ENCODE data around the gene FRS2.

The FRS2 gene

DNA sequence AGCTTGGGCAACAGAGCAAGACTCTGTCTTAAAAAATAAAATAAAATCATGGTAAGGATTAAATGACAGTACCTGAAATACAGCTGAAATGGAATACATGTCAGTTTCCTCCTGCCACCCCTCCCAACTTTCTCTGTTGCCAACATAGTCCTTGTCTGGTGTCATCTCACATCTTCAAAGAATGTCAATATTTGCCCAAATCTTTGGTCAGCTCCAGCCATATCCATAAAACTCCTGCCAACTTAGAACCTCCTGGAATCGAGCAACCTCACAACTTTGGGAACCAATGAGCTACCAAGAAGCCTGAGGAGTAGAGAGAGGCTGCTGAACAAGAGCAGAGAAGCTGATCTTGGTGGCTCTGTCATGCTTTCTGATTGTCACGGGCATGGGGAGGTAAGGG is 151.4 kb downstream of the FRS2 start:
- Mint-ChIP-seq H3K4me3 (no peak overlapping the region), H3K4me1 (peaks cover 16% of the 10 kb centered on the region), H3K36me3 (ENCODE audit: low read depth) (no peaks in the 10 kb centered on the region), H3K27ac (no peak overlapping the region), H3K27me3 (ENCODE audit: low read depth) (peaks cover 8% of the 10 kb centered on the region), H3K9me3 (no peaks in the 10 kb centered on the region)
- TF ChIP-seq, protein P1, sequence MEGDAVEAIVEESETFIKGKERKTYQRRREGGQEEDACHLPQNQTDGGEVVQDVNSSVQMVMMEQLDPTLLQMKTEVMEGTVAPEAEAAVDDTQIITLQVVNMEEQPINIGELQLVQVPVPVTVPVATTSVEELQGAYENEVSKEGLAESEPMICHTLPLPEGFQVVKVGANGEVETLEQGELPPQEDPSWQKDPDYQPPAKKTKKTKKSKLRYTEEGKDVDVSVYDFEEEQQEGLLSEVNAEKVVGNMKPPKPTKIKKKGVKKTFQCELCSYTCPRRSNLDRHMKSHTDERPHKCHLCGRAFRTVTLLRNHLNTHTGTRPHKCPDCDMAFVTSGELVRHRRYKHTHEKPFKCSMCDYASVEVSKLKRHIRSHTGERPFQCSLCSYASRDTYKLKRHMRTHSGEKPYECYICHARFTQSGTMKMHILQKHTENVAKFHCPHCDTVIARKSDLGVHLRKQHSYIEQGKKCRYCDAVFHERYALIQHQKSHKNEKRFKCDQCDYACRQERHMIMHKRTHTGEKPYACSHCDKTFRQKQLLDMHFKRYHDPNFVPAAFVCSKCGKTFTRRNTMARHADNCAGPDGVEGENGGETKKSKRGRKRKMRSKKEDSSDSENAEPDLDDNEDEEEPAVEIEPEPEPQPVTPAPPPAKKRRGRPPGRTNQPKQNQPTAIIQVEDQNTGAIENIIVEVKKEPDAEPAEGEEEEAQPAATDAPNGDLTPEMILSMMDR (IDR thresholded peaks at IDR 0.05; ENCODE audit: unreplicated experiment in 3 of 3), result no peak

DNA sequence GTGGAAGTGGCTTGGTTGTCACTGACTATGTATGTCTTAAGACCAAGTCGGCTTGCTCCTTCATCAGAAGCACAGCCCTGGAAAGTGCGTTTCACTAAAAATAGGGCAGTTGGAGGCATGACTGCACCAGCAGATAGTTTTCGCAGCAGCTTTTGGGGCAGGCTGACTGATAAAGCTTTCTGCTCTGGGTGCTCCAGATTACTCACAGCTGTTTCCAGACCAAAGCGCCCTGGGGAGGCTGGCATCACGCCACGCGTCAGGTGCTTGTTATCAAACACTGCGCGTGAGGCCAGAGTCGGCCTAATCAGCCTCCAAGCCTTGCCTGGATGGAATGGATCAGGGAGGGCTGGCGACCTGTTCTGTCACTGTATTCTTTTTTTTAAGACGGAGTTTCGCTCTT is 153.8 kb downstream of the FRS2 start:
- Mint-ChIP-seq H3K9me3 (no peaks in the 10 kb centered on the region), H3K36me3 (ENCODE audit: low read depth) (no peaks in the 10 kb centered on the region), H3K27ac (no peak overlapping the region), H3K4me1 (peaks cover 10% of the 10 kb centered on the region), H3K4me3 (no peak overlapping the region), H3K27me3 (ENCODE audit: low read depth) (peaks cover 12% of the 10 kb centered on the region)
- TF ChIP-seq, protein P1 (IDR thresholded peaks at IDR 0.05; ENCODE audit: unreplicated experiment in 3 of 3), result no peak

DNA sequence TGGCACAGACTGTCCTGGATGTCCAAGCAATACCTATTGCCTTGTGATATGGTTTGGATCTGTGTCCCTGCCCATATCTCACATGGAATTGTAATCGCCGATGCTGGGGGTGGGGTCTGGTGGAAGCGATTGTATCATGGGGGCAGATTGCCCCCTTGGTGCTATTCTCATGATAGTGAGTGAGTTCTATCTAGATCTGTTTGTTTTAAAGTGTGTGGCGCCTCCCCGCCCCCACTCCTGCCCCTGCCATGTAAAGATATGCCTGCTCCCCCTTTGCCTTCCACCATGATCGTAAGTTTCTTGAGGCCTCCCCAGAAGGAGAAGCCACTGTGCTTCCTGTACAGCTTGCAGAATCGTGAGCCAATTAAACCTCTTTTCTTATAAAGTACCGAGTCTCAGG is 157.3 kb downstream of the FRS2 start:
- Mint-ChIP-seq H3K27me3 (ENCODE audit: low read depth) (peaks cover 13% of the 10 kb centered on the region), H3K9me3 (no peaks in the 10 kb centered on the region), H3K4me3 (no peak overlapping the region), H3K27ac (no peak overlapping the region), H3K36me3 (ENCODE audit: low read depth) (no peaks in the 10 kb centered on the region), H3K4me1 (no peaks in the 10 kb centered on the region)
- TF ChIP-seq, protein P1 (IDR thresholded peaks at IDR 0.05; ENCODE audit: unreplicated experiment in 3 of 3), result no peak
